Vagina (tissue), 2 donors: ENCODE data around the gene SIX4.

Experiments
- POLR2A ChIP-seq, 2 donors: fragments of 450-650 bp; IDR thresholded peaks; one replicate each; pipeline ENCODE4 v1.6.1; 2017; ENCODE audit warnings: antibody characterized with exemption in 2 of 2, mild to moderate bottlenecking in 2 of 2, moderate library complexity in 2 of 2
- POLR2AphosphoS5 ChIP-seq, 2 donors: sonication (generic); formaldehyde crosslinking; IDR thresholded peaks; one replicate each; pipeline ENCODE4 v1.9.0; 2017; ENCODE audit warnings: antibody characterized with exemption in 2 of 2, mild to moderate bottlenecking in 2 of 2, low read depth in 1 of 2; ENCODE audit not compliant: insufficient read depth in 1 of 2
- TF ChIP-seq, protein P1 (sequence below), 3 experiments: fragments of 450-650 bp in 2 of 3; fragments of 200-600 bp in 1 of 3; sonication (generic) in 1 of 3; IDR thresholded peaks; one replicate each; pipeline ENCODE4 v1.5.1; 2017 to 2019; ENCODE audit warnings: antibody characterized with exemption in 3 of 3, mild to moderate bottlenecking in 2 of 3, moderate library complexity in 2 of 3

- TF ChIP-seq, protein P1, sequence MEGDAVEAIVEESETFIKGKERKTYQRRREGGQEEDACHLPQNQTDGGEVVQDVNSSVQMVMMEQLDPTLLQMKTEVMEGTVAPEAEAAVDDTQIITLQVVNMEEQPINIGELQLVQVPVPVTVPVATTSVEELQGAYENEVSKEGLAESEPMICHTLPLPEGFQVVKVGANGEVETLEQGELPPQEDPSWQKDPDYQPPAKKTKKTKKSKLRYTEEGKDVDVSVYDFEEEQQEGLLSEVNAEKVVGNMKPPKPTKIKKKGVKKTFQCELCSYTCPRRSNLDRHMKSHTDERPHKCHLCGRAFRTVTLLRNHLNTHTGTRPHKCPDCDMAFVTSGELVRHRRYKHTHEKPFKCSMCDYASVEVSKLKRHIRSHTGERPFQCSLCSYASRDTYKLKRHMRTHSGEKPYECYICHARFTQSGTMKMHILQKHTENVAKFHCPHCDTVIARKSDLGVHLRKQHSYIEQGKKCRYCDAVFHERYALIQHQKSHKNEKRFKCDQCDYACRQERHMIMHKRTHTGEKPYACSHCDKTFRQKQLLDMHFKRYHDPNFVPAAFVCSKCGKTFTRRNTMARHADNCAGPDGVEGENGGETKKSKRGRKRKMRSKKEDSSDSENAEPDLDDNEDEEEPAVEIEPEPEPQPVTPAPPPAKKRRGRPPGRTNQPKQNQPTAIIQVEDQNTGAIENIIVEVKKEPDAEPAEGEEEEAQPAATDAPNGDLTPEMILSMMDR (IDR thresholded peaks at IDR 0.05): no peak
- TF ChIP-seq POLR2A (IDR thresholded peaks at IDR 0.05): no peak
- TF ChIP-seq POLR2AphosphoS5 (IDR thresholded peaks at IDR 0.05; ENCODE audit: insufficient read depth in 1 of 2, low read depth in 1 of 2): no peak
Observed at GRCh38 chr14:60691383-60692113, 32.6 kb downstream of the SIX4 start.
